AG09309 (cell line): ENCODE data around the gene SPATA31D1.
A peak's percentile ranks its signal among the peaks of the same experiment; 100 is the strongest.
"Not testable (repeated sequence)": the region's sequence is repeated elsewhere in the genome, so short reads cannot be mapped to it uniquely, and the experiment has no call there.

Experiments
- DNase-seq: peaks from one replicate; pipeline ENCODE4 v3.0.0-alpha.2; 2010; ENCODE audit warnings: low read depth
- H3K4me3 ChIP-seq: 2 replicates; pipeline ENCODE4 v1.5.1; 2011; ENCODE audit warnings: mild to moderate bottlenecking, low read depth, low read length, moderate library complexity; ENCODE audit not compliant: control insufficient read depth
- CTCF ChIP-seq: IDR thresholded peaks from 2 replicates; pipeline ENCODE4 v1.5.1; 2011; ENCODE audit warnings: mild to moderate bottlenecking, low read depth, low read length, inconsistent platforms; ENCODE audit not compliant: insufficient read depth, control insufficient read depth; ENCODE audit errors: missing control alignments

The SPATA31D1 gene

GRCh38 chr9:81988472-81988871 is at the start of gene SPATA31D1:
TSS of gene SPATA31D1 (plus strand) at chr9:81988772. CDS start at chr9:81988819, 47 bp downstream.
- not testable (repeated sequence) for DNase-seq, H3K4me3 ChIP-seq

GRCh38 chr9:81943393-81943792 is 45.2 kb upstream of the SPATA31D1 start, which contains the start of gene SPATA31D3:
TSS of gene SPATA31D3 (plus strand) at chr9:81943500. CDS start at chr9:81943586, 86 bp downstream.
- H3K4me3 ChIP-seq, DNase-seq: not testable (repeated sequence)

- H3K4me3 ChIP-seq, DNase-seq: not testable (repeated sequence)
Measured at GRCh38 chr9:81948650-81949049, 39.9 kb upstream of the SPATA31D1 start.

- no peak overlapping the region for H3K4me3 ChIP-seq
- TF ChIP-seq CTCF, result no peak
- no peak for DNase-seq
Measured at GRCh38 chr9:81953096-81953495, 35.5 kb upstream of the SPATA31D1 start.

- H3K4me3 ChIP-seq, result no peak overlapping the region
- no peak for TF ChIP-seq CTCF
- DNase-seq, result no peak
Measured at GRCh38 chr9:81955625-81956024, 32.9 kb upstream of the SPATA31D1 start.

- DNase-seq, result peak; percentile 20
- H3K4me3 ChIP-seq, result no peak overlapping the region
- no peak for TF ChIP-seq CTCF
Measured at GRCh38 chr9:81964218-81965171, 24.1 kb upstream of the SPATA31D1 start.

- TF ChIP-seq CTCF, result no peak
- DNase-seq, result no peak
- no peak overlapping the region for H3K4me3 ChIP-seq
Measured at GRCh38 chr9:81968026-81968425, 20.5 kb upstream of the SPATA31D1 start.

- TF ChIP-seq CTCF, result no peak
- DNase-seq, result no peak
- no peak overlapping the region for H3K4me3 ChIP-seq
Measured at GRCh38 chr9:81969971-81970370, 18.6 kb upstream of the SPATA31D1 start.
